Type B pancreatic cell (in vitro differentiated cells): ENCODE data around the gene SPIRE1. TPM values are rescaled to one million over a fixed set of nuclear protein-coding genes. Genes with fewer than 3 reads are reported as not detected.

Source experiments
- DNase-seq: peaks from one replicate; pipeline ENCODE4 v3.0.0; 2021; ENCODE audit warnings: mixed read lengths; ENCODE audit not compliant: unreplicated experiment; ENCODE audit errors: extremely low spot score
- H3K27ac Mint-ChIP-seq: 2 replicates; pipeline ENCODE4 v1.8.0; 2021; ENCODE audit warnings: mild to moderate bottlenecking, mixed read lengths
- H3K27me3 Mint-ChIP-seq: 2 replicates; pipeline ENCODE4 v1.8.0; 2021; ENCODE audit warnings: mixed read lengths
- H3K36me3 Mint-ChIP-seq: 2 replicates; pipeline ENCODE4 v1.8.0; 2021; ENCODE audit warnings: mixed read lengths
- H3K4me1 Mint-ChIP-seq: one replicate; pipeline ENCODE4 v1.8.0; 2021; ENCODE audit warnings: mixed read lengths; ENCODE audit not compliant: unreplicated experiment
- H3K4me3 Mint-ChIP-seq: 2 replicates; pipeline ENCODE4 v1.8.0; 2021; ENCODE audit warnings: mild to moderate bottlenecking, mixed read lengths
- H3K9me3 Mint-ChIP-seq: 2 replicates; pipeline ENCODE4 v1.8.0; 2021; ENCODE audit warnings: mixed read lengths
- CTCF ChIP-seq: fragments of 200-600 bp; sonication (generic); conservative IDR thresholded peaks from 2 replicates; pipeline ENCODE4 v1.5.0; 2021; ENCODE audit warnings: antibody characterized with exemption, mild to moderate bottlenecking
- total RNA-seq: library from RNA; stranded (reverse); gene quantifications from 2 replicates; pipeline ENCODE4 v1.2.1, GENCODE V29; 2021; ENCODE audit warnings: low replicate concordance

The SPIRE1 gene
- total RNA-seq, 1 donor from 2014 or later = 25.2 TPM

GRCh38 chr18:12478269-12479047 is 179.4 kb downstream of the SPIRE1 start:
- Mint-ChIP-seq H3K4me1 (no peaks in the 10 kb centered on the region), H3K36me3 (peaks cover 14% of the 10 kb centered on the region), H3K9me3 (no peaks in the 10 kb centered on the region), H3K27ac (no peak overlapping the region), H3K27me3 (no peaks in the 10 kb centered on the region), H3K4me3 (no peak overlapping the region)
- no peak for DNase-seq
- peak; percentile 37 for TF ChIP-seq CTCF

- H3K27ac Mint-ChIP-seq = no peak overlapping the region
- TF ChIP-seq CTCF = no peak
- H3K4me3 Mint-ChIP-seq = no peak overlapping the region
- H3K36me3 Mint-ChIP-seq = peaks cover 14% of the 10 kb centered on the region
- no peaks in the 10 kb centered on the region for H3K9me3 Mint-ChIP-seq
- no peaks in the 10 kb centered on the region for H3K27me3 Mint-ChIP-seq
- no peaks in the 10 kb centered on the region for H3K4me1 Mint-ChIP-seq
- DNase-seq = no peak
Measured at GRCh38 chr18:12477606-12478005, 180.3 kb downstream of the SPIRE1 start.

GRCh38 chr18:12476955-12477354 is 181.0 kb downstream of the SPIRE1 start:
- Mint-ChIP-seq H3K36me3 (peaks cover 14% of the 10 kb centered on the region), H3K27me3 (no peaks in the 10 kb centered on the region), H3K4me3 (no peak overlapping the region), H3K27ac (no peak overlapping the region), H3K9me3 (no peaks in the 10 kb centered on the region), H3K4me1 (no peaks in the 10 kb centered on the region)
- TF ChIP-seq CTCF = no peak
- no peak for DNase-seq

GRCh38 chr18:12474876-12475275 is 183.0 kb downstream of the SPIRE1 start:
- no peaks in the 10 kb centered on the region for H3K9me3 Mint-ChIP-seq
- peaks cover 6% of the 10 kb centered on the region for H3K4me1 Mint-ChIP-seq
- no peak for DNase-seq
- H3K4me3 Mint-ChIP-seq = no peak overlapping the region
- H3K36me3 Mint-ChIP-seq = peaks cover 14% of the 10 kb centered on the region
- no peak for TF ChIP-seq CTCF
- no peaks in the 10 kb centered on the region for H3K27me3 Mint-ChIP-seq
- H3K27ac Mint-ChIP-seq = no peak overlapping the region

GRCh38 chr18:12474146-12474545 is 183.8 kb downstream of the SPIRE1 start:
- Mint-ChIP-seq H3K9me3 (no peaks in the 10 kb centered on the region), H3K4me3 (no peak overlapping the region), H3K4me1 (peaks cover 6% of the 10 kb centered on the region), H3K36me3 (peaks cover 14% of the 10 kb centered on the region), H3K27me3 (no peaks in the 10 kb centered on the region), H3K27ac (no peak overlapping the region)
- no peak for TF ChIP-seq CTCF
- no peak for DNase-seq
